ENCODE data around the gene WNT2B. TPM values are rescaled to one million over a fixed set of nuclear protein-coding genes. Genes with fewer than 3 reads are reported as not detected.
"Not testable (repeated sequence)": the region's sequence is repeated elsewhere in the genome, so short reads cannot be mapped to it uniquely, and the experiment has no call there.

WNT2B gene
- total RNA-seq, 2 donors from 2014 or later: 3.2 to 19.7 TPM

- intact Hi-C loops (cut with DNase I): loop anchor here (2.0 kb wide), 1 partner anchor 68 kb away; the partner anchor contains the start of gene CTTNBP2NL
- Histone ChIP-seq H3K36me3 (no peaks in the 10 kb centered on the region), H3K4me3 (no peak overlapping the region), H3K27ac (peak overlapping the region; percentile 70), H3K9me3 (no peaks in the 10 kb centered on the region), H3K4me1 (replicated peaks) (peaks cover 6% of the 10 kb centered on the region), H3K27me3 (replicated peaks; ENCODE audit: insufficient read depth) (no peaks in the 10 kb centered on the region)
- WGBS: 32% methylated on average over 4 of the region's 4 CpGs
- DNase-seq (ENCODE audit: low spot score): no peak
- TF ChIP-seq POLR2AphosphoS5 (IDR thresholded peaks at IDR 0.05): peak; percentile 4
- no peak for TF ChIP-seq CTCF (IDR thresholded peaks at IDR 0.05)
Measured at GRCh38 chr1:112464501-112464900, 44.3 kb upstream of the WNT2B start.

DNA sequence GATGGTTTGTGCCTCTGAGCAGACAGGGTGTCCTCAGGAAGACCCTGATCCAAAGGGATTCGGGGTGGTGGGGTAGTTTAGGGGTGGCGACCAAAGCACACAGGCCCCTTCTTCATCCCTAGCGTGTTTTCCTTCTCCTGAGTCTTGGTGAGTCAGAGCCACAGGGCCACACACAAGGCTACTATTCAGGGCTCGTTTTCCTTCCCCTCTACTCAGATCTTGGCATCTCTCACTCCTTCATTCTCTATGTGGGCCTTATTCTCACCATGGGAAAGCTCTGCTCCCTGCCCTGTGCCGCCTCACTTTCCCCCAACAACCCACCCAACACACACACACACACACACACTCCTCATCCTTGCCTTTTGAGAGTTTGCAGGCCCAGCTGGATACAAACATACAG lies 43.6 kb upstream of the WNT2B start:
- H3K36me3 ChIP-seq: no peaks in the 10 kb centered on the region
- peak overlapping the region; percentile 70 for H3K27ac ChIP-seq
- peaks cover 6% of the 10 kb centered on the region for H3K4me1 ChIP-seq (replicated peaks)

DNA sequence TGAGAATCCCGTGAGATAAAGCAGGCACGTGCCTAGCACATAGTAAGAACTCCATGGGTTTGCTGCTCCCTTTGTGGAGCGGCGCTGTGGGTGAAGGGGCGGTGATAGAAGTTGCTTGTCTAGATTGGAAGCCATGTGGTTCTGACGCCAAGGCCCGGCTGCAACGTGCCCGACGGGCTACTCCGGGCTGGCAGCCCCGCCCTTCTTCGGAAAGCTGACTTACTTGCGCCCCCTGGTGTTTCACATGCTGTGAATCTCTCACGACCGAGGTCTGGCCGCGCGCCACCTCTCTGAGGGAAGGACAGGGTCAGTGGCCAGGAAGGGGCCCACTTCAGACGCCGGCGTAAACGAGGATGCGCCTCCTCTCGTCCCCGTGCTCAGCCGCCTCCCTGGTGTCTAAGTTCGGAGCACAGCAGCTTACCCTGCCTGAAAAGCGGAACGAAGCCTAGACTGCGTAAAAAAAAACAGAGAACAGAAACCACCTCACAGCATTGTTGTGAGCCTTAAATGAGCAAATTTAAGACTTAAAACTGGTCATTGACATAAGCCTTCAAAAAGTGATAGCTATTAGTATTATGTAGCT lies 42.6 kb upstream of the WNT2B start:
- WGBS: 1% methylated on average over 31 of the region's 31 CpGs
- H3K27ac ChIP-seq: peak overlapping the region; percentile 70
- H3K9me3 ChIP-seq: no peaks in the 10 kb centered on the region
- peak overlapping the region; percentile 26 to 27 for H3K4me3 ChIP-seq
- H3K36me3 ChIP-seq: no peaks in the 10 kb centered on the region
- no peaks in the 10 kb centered on the region for H3K27me3 ChIP-seq (replicated peaks; ENCODE audit: insufficient read depth)
- intact Hi-C loops (cut with DNase I): loop anchor here (1.0 kb wide), 1 partner anchor 76 kb away; no protein-coding TSS in a partner anchor
- DNase-seq (ENCODE audit: low spot score): peak; percentile 95
- TF ChIP-seq CTCF (IDR thresholded peaks at IDR 0.05) (peak; percentile 82 to 97 (median 96)), POLR2A (IDR thresholded peaks at IDR 0.05) (no peak), POLR2AphosphoS5 (IDR thresholded peaks at IDR 0.05) (peak; percentile 90)
- peaks cover 6% of the 10 kb centered on the region for H3K4me1 ChIP-seq (replicated peaks)

More for the DNA sequence above, 43.6 kb upstream of the WNT2B start:
- Histone ChIP-seq H3K9me3 (no peaks in the 10 kb centered on the region), H3K27me3 (replicated peaks; ENCODE audit: insufficient read depth) (no peaks in the 10 kb centered on the region), H3K4me3 (no peak overlapping the region)
- intact Hi-C loops (cut with DNase I): loop anchor here (2.0 kb wide), 1 partner anchor 68 kb away; the partner anchor contains the start of gene CTTNBP2NL
- WGBS: 55% methylated on average over 5 of the region's 5 CpGs
- TF ChIP-seq CTCF (IDR thresholded peaks at IDR 0.05) (no peak), POLR2A (IDR thresholded peaks at IDR 0.05) (no peak), POLR2AphosphoS5 (IDR thresholded peaks at IDR 0.05) (no peak)
- no peak for DNase-seq (ENCODE audit: low spot score)

GRCh38 chr1:112470324-112470723 lies 38.4 kb upstream of the WNT2B start:
- intact Hi-C loops (cut with DNase I): not testable (repeated sequence)
- 76% methylated on average over 7 of the region's 7 CpGs for WGBS

DNA sequence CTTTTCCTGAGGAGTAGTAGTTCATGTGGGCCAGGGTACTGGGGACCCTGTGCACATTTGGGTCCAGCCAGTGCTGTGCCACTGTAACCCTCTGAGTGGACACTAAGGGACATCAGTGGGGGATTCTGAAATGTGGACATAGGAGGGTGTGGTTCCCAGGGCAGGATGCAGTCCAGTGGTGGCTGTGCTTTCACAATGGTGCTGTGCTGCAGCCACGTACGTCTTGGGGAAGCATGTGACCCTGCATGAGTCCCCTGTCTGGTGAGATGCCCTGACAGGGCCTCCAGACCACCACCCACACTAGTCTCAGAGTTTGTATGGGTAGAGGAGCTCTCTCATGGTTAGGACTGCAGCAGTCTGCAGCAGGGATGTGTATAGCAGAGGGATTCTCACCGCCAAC lies 37.8 kb upstream of the WNT2B start:
- intact Hi-C loops (cut with DNase I): no loop called here
- 65% methylated on average over 3 of the region's 3 CpGs for WGBS
- no peak overlapping the region for H3K4me3 ChIP-seq
- H3K9me3 ChIP-seq: no peaks in the 10 kb centered on the region
- no peak overlapping the region for H3K27ac ChIP-seq
- no peaks in the 10 kb centered on the region for H3K4me1 ChIP-seq (replicated peaks)
- no peak for DNase-seq (ENCODE audit: low spot score)
- TF ChIP-seq POLR2A (IDR thresholded peaks at IDR 0.05) (no peak), POLR2AphosphoS5 (IDR thresholded peaks at IDR 0.05) (no peak)
- H3K27me3 ChIP-seq (replicated peaks; ENCODE audit: insufficient read depth): no peaks in the 10 kb centered on the region
- H3K36me3 ChIP-seq: no peaks in the 10 kb centered on the region

More at GRCh38 chr1:112470324-112470723, 38.4 kb upstream of the WNT2B start:
- H3K4me3 ChIP-seq; H3K36me3 ChIP-seq; H3K4me1 ChIP-seq (replicated peaks); H3K9me3 ChIP-seq; DNase-seq (ENCODE audit: low spot score); H3K27ac ChIP-seq; H3K27me3 ChIP-seq (replicated peaks; ENCODE audit: insufficient read depth): not testable (repeated sequence)

- Histone ChIP-seq H3K4me1 (replicated peaks) (no peaks in the 10 kb centered on the region), H3K9me3 (no peaks in the 10 kb centered on the region), H3K27me3 (replicated peaks; ENCODE audit: insufficient read depth) (no peaks in the 10 kb centered on the region), H3K27ac (no peak overlapping the region), H3K4me3 (no peak overlapping the region), H3K36me3 (no peaks in the 10 kb centered on the region)
- no peak for DNase-seq (ENCODE audit: low spot score)
- 100% methylated on average over 1 of the region's 1 CpG for WGBS
- intact Hi-C loops (cut with DNase I): no loop called here
- TF ChIP-seq POLR2A (IDR thresholded peaks at IDR 0.05): no peak
Measured at GRCh38 chr1:112472142-112472541, 36.6 kb upstream of the WNT2B start.
